GM19035 (cell line): Measurements from ENCODE around the gene TRIAP1.

ENCODE experiments used
- ATAC-seq: cut with Tn5 transposase; IDR thresholded peaks from one replicate; pipeline ENCODE4 v1.9.1; 2021; ENCODE audit not compliant: unreplicated experiment

The TRIAP1 gene

GRCh38 chr12:120432772-120433525 lies 13.2 kb downstream of the TRIAP1 start:
- ATAC-seq: no peak

- no peak for ATAC-seq
These were observed 16.8 kb downstream of the TRIAP1 start for GRCh38 chr12:120429368-120429767.

- ATAC-seq: no peak
These were observed 17.5 kb downstream of the TRIAP1 start for GRCh38 chr12:120428597-120429229.

DNA sequence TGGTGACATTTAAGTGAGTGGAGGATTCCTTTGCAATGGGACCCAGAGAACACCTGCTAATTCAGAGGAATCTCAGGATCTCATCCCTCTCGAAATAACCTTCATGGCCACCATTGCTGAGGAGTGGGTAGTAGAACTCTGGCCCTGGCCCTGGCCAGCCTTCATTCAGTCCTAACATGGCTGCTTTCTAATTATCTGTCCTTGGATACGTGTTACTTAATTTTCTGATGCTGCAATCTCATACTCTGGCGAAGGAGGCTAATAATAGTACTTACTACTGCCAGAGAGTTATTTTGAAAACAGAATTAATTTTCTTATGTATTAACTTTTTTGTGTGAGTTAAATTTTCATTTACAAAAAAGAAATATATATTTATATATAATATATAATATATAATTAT lies 20.4 kb downstream of the TRIAP1 start:
- no peak for ATAC-seq

- ATAC-seq: no peak
These were observed 23.2 kb downstream of the TRIAP1 start for GRCh38 chr12:120422892-120423456.

DNA sequence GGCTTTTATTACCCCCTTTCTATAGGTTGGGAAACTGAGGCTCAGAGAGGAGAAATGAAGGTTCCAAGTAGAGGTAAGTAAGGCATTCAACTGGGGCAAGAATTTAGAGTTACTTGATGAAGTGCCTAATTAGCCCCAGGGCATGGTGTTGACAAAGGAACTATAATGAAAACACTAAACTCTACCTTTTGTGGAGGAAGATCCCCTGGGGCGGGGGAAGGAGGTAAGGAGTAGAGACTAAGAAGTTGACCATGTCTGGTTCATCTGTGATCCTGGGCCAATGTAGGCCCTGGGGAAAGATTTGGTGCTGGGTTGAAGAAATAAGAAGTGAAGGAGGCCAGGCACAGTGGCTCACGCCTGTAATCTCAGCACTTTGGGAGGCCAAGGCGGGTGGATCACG lies 24.5 kb downstream of the TRIAP1 start:
- no peak for ATAC-seq

DNA sequence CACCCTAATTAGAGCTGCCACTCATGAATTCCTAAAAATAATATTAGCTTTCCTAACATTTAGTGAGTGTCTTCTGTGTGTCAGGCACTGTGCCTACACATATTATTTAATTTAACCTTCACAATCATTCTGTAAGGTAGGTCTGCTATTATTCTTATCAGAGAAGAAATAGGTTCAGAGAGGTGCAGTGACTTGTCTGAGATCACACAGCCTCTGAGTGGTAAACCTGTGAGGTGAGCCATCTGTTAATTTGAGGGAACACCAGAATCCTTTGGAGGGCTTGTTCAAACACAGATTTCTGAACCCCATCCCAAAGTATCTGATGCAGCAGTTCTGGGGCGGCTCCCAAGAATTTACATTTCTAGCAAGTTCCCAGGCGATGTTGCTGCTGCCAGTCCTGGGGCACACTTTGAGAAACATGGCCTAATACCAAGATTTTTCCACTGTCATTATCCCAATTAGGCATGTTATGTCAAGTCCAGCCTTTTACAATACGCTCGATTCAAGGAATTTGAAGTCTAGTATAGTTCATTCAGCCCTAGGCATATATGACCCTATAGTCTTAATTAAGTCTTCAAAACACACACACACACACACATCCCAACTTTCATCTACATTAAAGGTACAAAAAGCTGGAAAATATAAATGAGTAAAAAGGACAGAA lies 28.1 kb downstream of the TRIAP1 start:
- ATAC-seq: no peak

- ATAC-seq: no peak
These were observed 29.5 kb downstream of the TRIAP1 start for GRCh38 chr12:120416490-120417216.

DNA sequence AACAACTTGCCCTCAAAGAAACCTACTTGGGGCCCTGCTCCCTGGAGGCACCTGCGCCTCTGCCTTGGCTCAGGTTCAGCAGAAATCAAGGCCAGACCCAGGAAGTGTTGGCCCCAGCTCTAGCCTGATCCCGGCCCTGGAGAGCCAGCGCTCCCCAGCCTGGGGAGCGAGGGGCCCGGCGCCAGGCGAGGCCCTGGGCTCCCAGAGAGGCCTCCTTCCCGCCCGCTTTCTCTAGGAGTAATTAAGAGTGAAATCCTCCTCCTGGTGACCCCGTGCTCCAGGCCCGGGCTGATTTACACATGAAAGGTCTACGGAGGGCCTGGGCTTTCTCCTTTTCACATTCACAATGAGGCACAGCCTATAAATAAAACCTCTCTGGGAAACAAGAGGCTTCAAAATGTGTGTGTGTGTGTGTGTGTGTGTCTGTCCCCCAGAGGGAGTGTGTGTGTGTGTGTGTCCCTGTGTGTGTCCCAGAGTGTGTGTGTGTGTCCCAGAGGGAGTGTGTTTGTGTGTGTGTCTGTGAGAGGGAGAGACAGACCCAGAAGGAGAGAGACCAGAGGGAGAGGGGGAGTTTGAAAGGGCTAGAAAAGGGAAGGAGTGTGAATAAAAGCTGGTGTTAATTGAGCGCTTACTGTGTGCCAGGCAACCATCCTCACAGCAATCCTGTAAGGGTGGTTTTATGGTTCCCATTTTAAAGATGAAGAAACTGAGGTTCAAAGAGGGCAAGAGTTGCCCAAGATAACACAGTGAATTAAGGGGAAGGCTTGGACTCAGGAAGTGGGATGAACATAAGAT lies 32.1 kb downstream of the TRIAP1 start:
- no peak for ATAC-seq

- no peak for ATAC-seq
These were observed 33.8 kb downstream of the TRIAP1 start for GRCh38 chr12:120412421-120412820.

DNA sequence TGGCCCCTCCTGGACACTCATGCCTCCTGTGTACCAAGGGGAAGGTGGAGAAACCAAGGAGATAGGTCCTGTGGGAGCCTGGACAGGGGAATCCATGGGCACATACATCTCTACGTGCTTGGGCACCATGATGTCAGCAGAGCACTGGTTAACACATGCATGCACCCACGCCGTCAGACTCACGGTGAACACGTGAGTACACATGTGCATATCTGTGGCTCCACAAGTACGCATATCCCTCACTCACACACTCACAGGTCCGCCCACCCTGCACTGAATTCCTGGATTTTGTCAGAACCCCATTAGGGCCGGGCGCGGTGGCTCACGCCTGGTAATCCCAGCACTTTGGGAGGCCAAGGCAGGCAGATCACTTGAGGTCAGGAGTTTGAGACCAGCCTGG lies 37.4 kb downstream of the TRIAP1 start:
- ATAC-seq: no peak

DNA sequence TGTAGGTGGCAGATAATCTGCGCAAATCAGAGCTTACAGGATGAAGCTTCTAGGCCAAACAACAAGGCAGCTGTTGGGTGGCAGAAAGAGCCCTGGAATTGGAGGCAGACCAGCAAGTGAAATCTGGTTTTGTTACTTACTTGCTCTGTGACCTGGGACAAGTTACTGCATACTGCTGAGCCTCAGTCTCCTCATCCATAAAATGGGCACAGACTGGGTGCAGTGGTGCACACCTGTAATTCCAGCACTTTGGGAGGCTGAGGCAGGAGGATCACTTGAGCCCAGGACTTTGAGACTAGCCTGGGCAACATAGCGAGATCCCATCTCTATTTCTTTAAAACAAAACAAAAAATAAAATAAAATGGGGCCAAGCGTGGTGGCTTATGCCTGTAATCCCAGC lies 39.6 kb downstream of the TRIAP1 start:
- no peak for ATAC-seq

DNA sequence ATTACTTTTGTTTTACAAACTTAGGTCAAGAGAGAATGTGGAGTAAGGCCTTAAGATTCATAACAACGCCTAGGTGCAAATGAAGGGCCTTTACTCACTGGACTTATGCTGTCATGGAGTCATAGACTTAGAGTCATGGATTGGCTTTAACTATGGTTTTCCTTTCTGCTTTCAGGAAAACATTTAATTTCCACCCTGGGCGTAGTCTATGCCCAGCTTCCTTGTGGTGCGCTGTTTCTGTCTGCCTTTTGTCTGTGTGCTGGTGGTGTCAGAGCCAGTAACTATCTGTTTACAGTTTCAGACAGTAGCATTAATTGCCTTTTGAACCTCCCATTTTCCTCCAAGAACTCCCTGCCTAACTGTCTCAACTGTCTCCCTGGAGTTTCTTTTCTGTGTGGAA lies 40.1 kb downstream of the TRIAP1 start:
- no peak for ATAC-seq

GRCh38 chr12:120404271-120404670 lies 41.9 kb downstream of the TRIAP1 start:
- ATAC-seq: no peak

GRCh38 chr12:120403869-120404268 lies 42.3 kb downstream of the TRIAP1 start:
- ATAC-seq: no peak

- ATAC-seq: no peak
These were observed 44.0 kb downstream of the TRIAP1 start for GRCh38 chr12:120402217-120402616.

GRCh38 chr12:120399531-120399930 lies 46.7 kb downstream of the TRIAP1 start:
- ATAC-seq: no peak

GRCh38 chr12:120397824-120398540 lies 48.2 kb downstream of the TRIAP1 start:
- ATAC-seq: no peak

DNA sequence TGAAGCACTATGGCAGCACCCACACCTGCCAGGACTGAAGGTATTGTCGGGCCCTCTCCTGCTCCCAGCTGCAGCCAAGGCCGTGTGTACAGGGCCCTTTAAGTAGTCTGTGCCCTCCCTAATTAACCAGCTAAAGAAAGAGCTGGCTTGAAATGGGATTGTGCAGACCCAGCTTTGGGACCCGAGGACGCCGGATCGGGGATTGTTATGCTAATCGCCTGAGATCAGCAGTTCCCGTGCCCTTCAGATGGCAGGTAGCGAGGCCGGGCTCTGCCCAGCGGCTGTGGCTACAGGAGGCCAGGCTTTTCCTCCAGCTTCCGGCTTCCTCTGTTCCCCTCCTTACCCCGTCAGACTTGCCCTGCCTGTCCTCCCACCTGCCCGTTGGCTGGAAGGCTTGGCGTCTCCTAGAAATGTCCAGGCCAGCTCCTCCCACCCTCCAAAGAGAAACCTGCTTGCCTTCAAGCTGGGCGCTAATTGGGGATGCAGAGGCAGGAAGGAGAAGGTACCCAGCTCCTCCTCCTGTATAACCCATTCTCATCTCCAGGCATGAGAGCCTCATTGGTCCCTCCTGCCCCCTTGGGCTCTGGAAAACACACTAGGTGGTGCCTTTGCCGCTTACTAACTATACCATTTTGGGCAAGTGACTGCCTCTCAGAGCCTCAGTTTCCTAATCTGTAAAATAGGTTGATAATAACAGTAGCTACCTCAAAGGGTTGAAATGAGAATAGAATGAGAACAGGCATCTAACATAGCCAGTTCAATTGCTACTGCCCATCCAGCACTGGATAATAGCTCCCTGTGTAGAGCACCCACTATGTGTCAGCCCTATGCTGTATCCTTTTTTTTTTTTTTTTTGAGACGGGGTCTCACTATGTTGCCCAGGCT lies 51.5 kb downstream of the TRIAP1 start:
- ATAC-seq: no peak
